AG10803 (cell line): ENCODE data around the gene AP1S2.

Experiments
- DNase-seq: peaks from one replicate; pipeline ENCODE4 v3.0.0; 2010; ENCODE audit warnings: low read depth
- H3K4me3 ChIP-seq: 2 replicates; pipeline ENCODE4 v1.5.1; 2011; ENCODE audit warnings: mild to moderate bottlenecking, low read length, control low read depth
- CTCF ChIP-seq: conservative IDR thresholded peaks from 2 replicates; pipeline ENCODE4 v1.5.1; 2011; ENCODE audit warnings: mild to moderate bottlenecking, low read length, control low read depth, inconsistent platforms

The AP1S2 gene

GRCh38 chrX:15786915-15787314 is 67.7 kb downstream of the AP1S2 start:
- no peak overlapping the region for H3K4me3 ChIP-seq
- DNase-seq: no peak
- TF ChIP-seq CTCF: no peak

GRCh38 chrX:15785176-15785750 is 69.3 kb downstream of the AP1S2 start:
- DNase-seq: no peak
- no peak for TF ChIP-seq CTCF
- no peak overlapping the region for H3K4me3 ChIP-seq

GRCh38 chrX:15781961-15782699 is 72.5 kb downstream of the AP1S2 start:
- DNase-seq: peak; percentile 2
- H3K4me3 ChIP-seq: peak overlapping the region; percentile 9; the same call in 1 of the 2 replicates
- no peak for TF ChIP-seq CTCF
